ENCODE measurements around the gene NKTR. TPM values are rescaled to one million over a fixed set of nuclear protein-coding genes. Genes with fewer than 3 reads are reported as not detected.

NKTR gene
- total and polyA plus RNA-seq, 2 of the 13 experiments (the other 11 are each of a cell fraction or from before 2014, with no cell fraction given), result 41.3 to 59.6 TPM

GRCh38 chr3:42647821-42648459 lies 47.5 kb downstream of the NKTR start:
- H4K20me1 ChIP-seq (ENCODE audit: insufficient read depth, low read length), result no peaks in the 10 kb centered on the region
- intact Hi-C loops (cut with micrococcal nuclease; ENCODE audit: unreplicated experiment) (no loop called here), in situ Hi-C loops (cut with HindIII; ENCODE audit: extremely low pct_ligation_motif_present, low pct_unique_long_range_greater_than_20kb) (no loop called here)
- 93% methylated on average over 5 of the region's 5 CpGs for WGBS (ENCODE audit: low lambda C conversion rate)
- ChIA-PET CTCF (ENCODE audit: low intra/inter-chr PET ratio, low total read pairs) (no interaction called here), POLR2A (interaction anchor here (0.9 kb wide), 1 partner anchor 48 kb away, joined by 4 read pairs; the partner anchor contains the start of gene NKTR)
- FAIRE-seq, result no peak
- no peak for DNase-seq (ENCODE audit: low spot score)
- H3K4me3 ChIP-seq (replicated peaks in 1 of 3; ENCODE audit: insufficient read depth in 1 of 3, low read depth in 2 of 3, low read length in 3 of 3), result no peak overlapping the region
- peaks cover 18% of the 10 kb centered on the region for H3K4me1 ChIP-seq (ENCODE audit: insufficient read depth, low read length)
- H2AFZ ChIP-seq (ENCODE audit: low read length), result no peak overlapping the region
- peaks cover 14 to 42% of the 10 kb centered on the region in 2 experiments for H3K36me3 ChIP-seq (replicated peaks in 1 of 2; ENCODE audit: control insufficient read depth in 1 of 2, insufficient read depth in 2 of 2, low read length in 2 of 2)
- no peak for ATAC-seq
- TSS peak; percentile 45 for BruUV-seq (replicated peaks)
- H3K9ac ChIP-seq (ENCODE audit: insufficient read depth, low read depth, low read length), result no peak overlapping the region
- H3K27me3 ChIP-seq (ENCODE audit: control insufficient read depth in 1 of 2, insufficient read depth in 2 of 2, low read length in 2 of 2), result no peaks in the 10 kb centered on the region
- H3K27ac ChIP-seq (ENCODE audit: extremely low read length, insufficient read depth, low read length), result no peak overlapping the region
- no peak overlapping the region for H3K4me2 ChIP-seq (ENCODE audit: low read depth, low read length)
- H3K9me3 ChIP-seq (ENCODE audit: low read length), result no peaks in the 10 kb centered on the region
- H3K79me2 ChIP-seq (ENCODE audit: insufficient read depth, low read length), result peaks cover 4% of the 10 kb centered on the region
- TF ChIP-seq SAP130 (CRISPR knock-in tag; IDR thresholded peaks at IDR 0.05; ENCODE audit: low read depth) (no peak), ZNF720 (CRISPR knock-in tag; IDR thresholded peaks at IDR 0.05) (no peak), SMAD1 (CRISPR knock-in tag; IDR thresholded peaks at IDR 0.05; ENCODE audit: borderline replicate concordance, low read depth) (no peak), MNT (IDR thresholded peaks at IDR 0.05) (no peak)

GRCh38 chr3:42649006-42649405 lies 48.5 kb downstream of the NKTR start:
- in situ Hi-C loops (cut with HindIII; ENCODE audit: extremely low pct_ligation_motif_present, low pct_unique_long_range_greater_than_20kb), result no loop called here
- POLR2A ChIA-PET, result no interaction called here

More at GRCh38 chr3:42649006-42649405, 48.5 kb downstream of the NKTR start:
- CTCF ChIA-PET (ENCODE audit: low intra/inter-chr PET ratio, low total read pairs), result no interaction called here
- Histone ChIP-seq H3K36me3 (replicated peaks in 1 of 2; ENCODE audit: control insufficient read depth in 1 of 2, insufficient read depth in 2 of 2, low read length in 2 of 2) (peaks cover 10 to 32% of the 10 kb centered on the region in 2 experiments; a peak in 4 of 5 replicates), H3K9ac (ENCODE audit: insufficient read depth, low read depth, low read length) (no peak overlapping the region), H3K4me1 (ENCODE audit: insufficient read depth, low read length) (peaks cover 25% of the 10 kb centered on the region), H3K79me2 (ENCODE audit: insufficient read depth, low read length) (peaks cover 7% of the 10 kb centered on the region), H2AFZ (ENCODE audit: low read length) (no peak overlapping the region), H3K27me3 (ENCODE audit: control insufficient read depth in 1 of 2, insufficient read depth in 2 of 2, low read length in 2 of 2) (no peaks in the 10 kb centered on the region), H3K9me3 (ENCODE audit: low read length) (no peaks in the 10 kb centered on the region), H3K4me3 (replicated peaks in 1 of 3; ENCODE audit: insufficient read depth in 1 of 3, low read depth in 2 of 3, low read length in 3 of 3) (no peak overlapping the region), H3K27ac (ENCODE audit: extremely low read length, insufficient read depth, low read length) (no peak overlapping the region), H4K20me1 (ENCODE audit: insufficient read depth, low read length) (no peaks in the 10 kb centered on the region), H3K4me2 (ENCODE audit: low read depth, low read length) (no peak overlapping the region)
- intact Hi-C loops (cut with micrococcal nuclease; ENCODE audit: unreplicated experiment), result no loop called here
- no peak for DNase-seq (ENCODE audit: low spot score)
- TF ChIP-seq RBM22 (optimal IDR thresholded peaks at IDR 0.05; ENCODE audit: low read length), result peak; percentile 13
- no peak for TF ChIP-seq GLMP (CRISPR knock-in tag; IDR thresholded peaks at IDR 0.05; ENCODE audit: borderline replicate concordance)
- no peak for FAIRE-seq
- no TSS peak for BruUV-seq (replicated peaks)
- ATAC-seq, result no peak
- 100% methylated on average over 2 of the region's 2 CpGs for WGBS (ENCODE audit: low lambda C conversion rate)
